ENCODE results near the gene CREB3.

The CREB3 gene

DNA sequence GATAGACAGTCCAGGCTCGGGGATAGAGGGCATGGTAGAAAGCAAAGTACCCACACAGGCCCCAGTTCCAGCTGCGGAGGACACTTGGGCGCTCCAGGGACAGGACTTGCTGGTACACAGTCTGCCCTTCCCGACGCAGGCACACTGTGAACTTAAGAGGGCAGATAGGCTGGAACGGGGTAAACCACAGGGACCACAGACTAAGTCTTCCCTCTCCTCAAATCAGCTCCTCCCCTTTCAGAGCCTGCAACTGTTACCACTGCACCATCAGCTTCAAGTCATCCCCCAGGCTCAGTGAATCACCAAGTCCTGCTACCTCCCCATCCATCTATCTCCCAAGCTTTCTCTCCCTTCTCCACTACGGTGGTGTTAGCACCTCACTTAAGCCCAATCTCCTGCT lies 9.3 kb downstream of the CREB3 start:
- DNase-seq (ENCODE audit: extremely low read depth, low read depth): no peak
- no peak for TF ChIP-seq CTCF (IDR thresholded peaks at IDR 0.05; ENCODE audit: low read depth, low read length)

- DNase-seq (ENCODE audit: extremely low read depth, low read depth): no peak
- TF ChIP-seq CTCF (IDR thresholded peaks at IDR 0.05; ENCODE audit: low read depth, low read length): no peak
Measured at GRCh38 chr9:35743452-35743851, 11.0 kb downstream of the CREB3 start.

DNA sequence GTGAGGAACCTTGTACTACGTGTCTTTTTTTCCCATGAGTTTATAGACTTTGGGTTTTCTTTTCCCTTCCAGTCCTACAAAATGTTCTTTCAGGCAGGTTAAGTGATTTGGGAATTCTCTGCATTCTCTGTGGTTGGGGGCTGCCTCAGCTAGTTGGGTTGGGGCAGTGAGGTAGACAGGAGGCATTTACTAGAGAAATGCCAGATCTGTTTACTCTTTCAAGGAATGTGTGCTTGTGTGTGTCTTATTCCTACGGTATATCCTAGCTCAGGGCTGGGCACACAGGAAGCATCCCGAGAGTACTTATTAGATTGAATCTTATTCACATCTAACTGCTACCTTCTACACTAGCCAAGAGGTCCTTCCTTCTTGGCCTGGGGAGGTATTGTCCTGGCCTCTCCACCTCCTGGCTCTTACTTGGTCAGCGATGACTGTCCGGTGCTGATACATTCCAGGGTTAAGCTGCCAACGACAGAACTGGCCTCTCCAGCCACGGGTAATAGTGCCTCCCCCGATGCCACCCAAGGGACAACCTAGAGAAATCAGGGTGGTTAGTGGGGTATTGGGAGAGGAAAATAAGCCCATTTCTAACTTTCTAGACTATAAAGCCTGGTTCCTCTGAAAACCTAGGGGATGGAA lies 11.5 kb downstream of the CREB3 start:
- DNase-seq (ENCODE audit: extremely low read depth, low read depth): no peak
- no peak for TF ChIP-seq CTCF (IDR thresholded peaks at IDR 0.05; ENCODE audit: low read depth, low read length)

GRCh38 chr9:35745569-35745968 lies 13.1 kb downstream of the CREB3 start:
- no peak for DNase-seq (ENCODE audit: extremely low read depth, low read depth)

GRCh38 chr9:35746583-35746982 lies 14.1 kb downstream of the CREB3 start:
- TF ChIP-seq CTCF (IDR thresholded peaks at IDR 0.05; ENCODE audit: low read depth, low read length): no peak
- no peak for DNase-seq (ENCODE audit: extremely low read depth, low read depth)

More at GRCh38 chr9:35745569-35745968, 13.1 kb downstream of the CREB3 start:
- TF ChIP-seq CTCF (IDR thresholded peaks at IDR 0.05; ENCODE audit: low read depth, low read length): no peak

GRCh38 chr9:35748242-35748857 lies 15.9 kb downstream of the CREB3 start:
- TF ChIP-seq CTCF (IDR thresholded peaks at IDR 0.05; ENCODE audit: low read depth, low read length): no peak
- DNase-seq (ENCODE audit: extremely low read depth, low read depth): no peak

GRCh38 chr9:35748858-35749514 lies 16.5 kb downstream of the CREB3 start, which contains the start of the genes GBA2 and RGP1:
GBA2 (minus strand) TSS chr9:35749228; CDS start chr9:35748704, 524 bp downstream.
RGP1 (plus strand) TSS chr9:35749287; CDS start chr9:35749756, 469 bp downstream.
- no peak for TF ChIP-seq CTCF (IDR thresholded peaks at IDR 0.05; ENCODE audit: low read depth, low read length)
- no peak for DNase-seq (ENCODE audit: extremely low read depth, low read depth)

Measured in AG09319 (cell line).